Panc1 (cell line): ENCODE measurements around the gene LUC7L. TPM values are rescaled to one million over a fixed set of nuclear protein-coding genes. Genes with fewer than 3 reads are reported as not detected.

Source experiments
- ATAC-seq: fragments of 200-7000 bp; cut with Tn5 transposase; 2 replicates; pipeline ENCODE4 v1.9.1; 2020; ENCODE audit warnings: mild to moderate bottlenecking, moderate library complexity
- BruUV-seq: library from RNA; stranded (reverse); fragments of 400-500 nt; replicated peaks from 2 replicates; lab custom pipeline; 2021; lab: Mats Ljungman, UMichigan
- CTCF ChIA-PET: fragments of 300-600 bp; sonication (Branson Sonifier 250); formaldehyde crosslinking; loops from one replicate; lab custom pipeline; 2022; ENCODE audit warnings: antibody characterized with exemption; lab: Charles Lee
- POLR2A ChIA-PET: fragments of 300-600 bp; sonication (Branson Sonifier 250); formaldehyde crosslinking; loops from one replicate; lab custom pipeline; 2022; ENCODE audit warnings: antibody characterized with exemption; lab: Charles Lee
- DNase-seq: peaks from one replicate; pipeline ENCODE4 v3.0.0-alpha.2; 2010; ENCODE audit warnings: low read depth, low spot score
- H3K27ac ChIP-seq: 2 replicates; pipeline ENCODE4 v1.5.1; 2011; ENCODE audit warnings: mild to moderate bottlenecking, low read length, inconsistent platforms
- H3K27me3 ChIP-seq: fragments of 200-500 bp; sonication (Bioruptor generic); 2 replicates; pipeline ENCODE4 v1.6.0; 2014; ENCODE audit warnings: low read length, inconsistent platforms; ENCODE audit not compliant: control insufficient read depth, insufficient read depth
- H3K36me3 ChIP-seq: fragments of 200-500 bp; sonication (Bioruptor generic); 2 replicates; pipeline ENCODE4 v1.5.1; 2014; ENCODE audit warnings: inconsistent platforms, mild to moderate bottlenecking, low read length, moderate library complexity; ENCODE audit not compliant: control insufficient read depth, insufficient read depth
- H3K4me1 ChIP-seq: 2 replicates; pipeline ENCODE4 v1.5.1; 2011; ENCODE audit warnings: inconsistent platforms, mild to moderate bottlenecking, low read length, moderate library complexity; ENCODE audit not compliant: control insufficient read depth, insufficient read depth
- H3K4me3 ChIP-seq, 2 experiments: 2 replicates each; pipeline ENCODE4 v1.5.1; 2011 to 2012; ENCODE audit warnings: low read depth in 2 of 2, low read length in 2 of 2, mild to moderate bottlenecking in 2 of 2, inconsistent platforms in 1 of 2, moderate library complexity in 1 of 2
- H3K9me3 ChIP-seq: fragments of 200-500 bp; sonication (Bioruptor generic); 2 replicates; pipeline ENCODE4 v1.5.1; 2014; ENCODE audit warnings: low read depth, mild to moderate bottlenecking, inconsistent platforms, low read length, moderate library complexity; ENCODE audit not compliant: control insufficient read depth, insufficient read depth
- CTCF ChIP-seq: fragments of 450-650 bp; IDR thresholded peaks from 2 replicates; pipeline ENCODE4 v1.5.1; 2017; ENCODE audit warnings: mild to moderate bottlenecking
- POLR2AphosphoS5 ChIP-seq: IDR thresholded peaks from 2 replicates; pipeline ENCODE4 v1.6.1; 2012; ENCODE audit warnings: mild to moderate bottlenecking, low read depth, low read length, moderate library complexity
- SIN3A ChIP-seq: IDR thresholded peaks from 2 replicates; pipeline ENCODE4 v1.6.1; 2012; ENCODE audit warnings: low read depth, mild to moderate bottlenecking, low read length, moderate library complexity, borderline replicate concordance; ENCODE audit not compliant: insufficient read depth
- TCF7L2 ChIP-seq: IDR thresholded peaks from 2 replicates; pipeline ENCODE4 v1.6.1; 2011; ENCODE audit warnings: mild to moderate bottlenecking, low read depth, low read length, inconsistent platforms
- in situ Hi-C: cut with HindIII; loops from 2 replicates; pipeline ENCODE4 v1.10.0; 2016; ENCODE audit warnings: low sequenced_read_pairs, low pct_unique_long_range_greater_than_20kb
- intact Hi-C: fragments of 100-400 bp; cut with micrococcal nuclease; formaldehyde crosslinking; loops from one replicate; pipeline ENCODE4 v1.10.0; 2022; ENCODE audit not compliant: unreplicated experiment
- total RNA-seq: library from RNA; stranded (reverse); gene quantifications from one replicate; pipeline ENCODE4 v1.2.1, GENCODE V29; 2021; ENCODE audit not compliant: unreplicated experiment
- TF ChIP-seq, protein P1 (sequence below), 2 experiments: IDR thresholded peaks; 2 replicates each; pipeline ENCODE4 v1.6.1; 2011 to 2012; ENCODE audit warnings: low read depth in 2 of 2, control low read depth in 1 of 2, low read length in 1 of 2, mild to moderate bottlenecking in 1 of 2, moderate library complexity in 1 of 2; ENCODE audit not compliant: insufficient read depth in 1 of 2

Gene LUC7L
- total RNA-seq, 1 experiment from 2014 or later: 75.3 TPM

DNA sequence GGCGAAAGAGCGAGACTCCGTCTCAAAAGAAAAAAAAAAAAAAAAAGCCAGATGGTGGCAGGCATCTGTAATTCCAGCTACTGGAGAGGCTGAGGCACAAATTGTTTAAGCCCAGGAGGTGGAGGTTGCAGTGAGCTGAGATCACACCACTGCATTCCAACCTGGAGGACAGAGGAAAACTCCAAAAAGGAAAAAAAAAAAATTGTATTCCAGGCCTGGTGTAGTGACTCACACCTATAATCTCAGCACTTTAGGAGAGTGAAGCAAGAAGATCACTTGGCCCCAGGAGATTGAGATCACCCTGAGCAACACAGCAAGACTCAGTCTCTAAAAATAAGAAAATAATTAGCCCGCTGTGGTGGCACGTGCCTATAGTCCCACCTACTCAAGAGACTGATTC, 28.9 kb downstream of the LUC7L start:
- intact Hi-C loops: no loop called here

GRCh38 chr16:194516-194915, 34.7 kb downstream of the LUC7L start:
- ATAC-seq (no peak), DNase-seq (no peak)
- H3K27ac ChIP-seq: no peak overlapping the region
- in situ Hi-C loops (no loop called here), intact Hi-C loops (no loop called here)
- no TSS peak for BruUV-seq
- H3K36me3 ChIP-seq: peaks cover 31% of the 10 kb centered on the region
- H3K4me3 ChIP-seq: no peak overlapping the region
- POLR2A ChIA-PET: interaction anchor here (0.7 kb wide), 1 partner anchor 13 kb away, joined by 3 read pairs; no protein-coding TSS in a partner anchor
- CTCF ChIA-PET: no interaction called here
- no peaks in the 10 kb centered on the region for H3K4me1 ChIP-seq
- TF ChIP-seq POLR2AphosphoS5: no peak
- TF ChIP-seq SIN3A: no peak
- TF ChIP-seq, protein P1, sequence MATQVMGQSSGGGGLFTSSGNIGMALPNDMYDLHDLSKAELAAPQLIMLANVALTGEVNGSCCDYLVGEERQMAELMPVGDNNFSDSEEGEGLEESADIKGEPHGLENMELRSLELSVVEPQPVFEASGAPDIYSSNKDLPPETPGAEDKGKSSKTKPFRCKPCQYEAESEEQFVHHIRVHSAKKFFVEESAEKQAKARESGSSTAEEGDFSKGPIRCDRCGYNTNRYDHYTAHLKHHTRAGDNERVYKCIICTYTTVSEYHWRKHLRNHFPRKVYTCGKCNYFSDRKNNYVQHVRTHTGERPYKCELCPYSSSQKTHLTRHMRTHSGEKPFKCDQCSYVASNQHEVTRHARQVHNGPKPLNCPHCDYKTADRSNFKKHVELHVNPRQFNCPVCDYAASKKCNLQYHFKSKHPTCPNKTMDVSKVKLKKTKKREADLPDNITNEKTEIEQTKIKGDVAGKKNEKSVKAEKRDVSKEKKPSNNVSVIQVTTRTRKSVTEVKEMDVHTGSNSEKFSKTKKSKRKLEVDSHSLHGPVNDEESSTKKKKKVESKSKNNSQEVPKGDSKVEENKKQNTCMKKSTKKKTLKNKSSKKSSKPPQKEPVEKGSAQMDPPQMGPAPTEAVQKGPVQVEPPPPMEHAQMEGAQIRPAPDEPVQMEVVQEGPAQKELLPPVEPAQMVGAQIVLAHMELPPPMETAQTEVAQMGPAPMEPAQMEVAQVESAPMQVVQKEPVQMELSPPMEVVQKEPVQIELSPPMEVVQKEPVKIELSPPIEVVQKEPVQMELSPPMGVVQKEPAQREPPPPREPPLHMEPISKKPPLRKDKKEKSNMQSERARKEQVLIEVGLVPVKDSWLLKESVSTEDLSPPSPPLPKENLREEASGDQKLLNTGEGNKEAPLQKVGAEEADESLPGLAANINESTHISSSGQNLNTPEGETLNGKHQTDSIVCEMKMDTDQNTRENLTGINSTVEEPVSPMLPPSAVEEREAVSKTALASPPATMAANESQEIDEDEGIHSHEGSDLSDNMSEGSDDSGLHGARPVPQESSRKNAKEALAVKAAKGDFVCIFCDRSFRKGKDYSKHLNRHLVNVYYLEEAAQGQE (IDR thresholded peaks at IDR 0.05; ENCODE audit: insufficient read depth in 1 of 2, low read depth in 2 of 2, low read length in 1 of 2): no peak
- TF ChIP-seq TCF7L2: no peak
- no peak for TF ChIP-seq CTCF
- no peaks in the 10 kb centered on the region for H3K9me3 ChIP-seq
- no peaks in the 10 kb centered on the region for H3K27me3 ChIP-seq

More for the DNA sequence above, 28.9 kb downstream of the LUC7L start:
- ChIA-PET CTCF (no interaction called here), POLR2A (interaction anchor here (0.7 kb wide), 2 partner anchors 9 to 142 kb away, joined by 3 to 4 read pairs; no protein-coding TSS in a partner anchor)
- DNase-seq (no peak), ATAC-seq (0 out of 2 replicates have a peak, but pooled peaks have one; percentile 38)
- H3K4me3 ChIP-seq: no peak overlapping the region
- no peaks in the 10 kb centered on the region for H3K27me3 ChIP-seq
- H3K36me3 ChIP-seq: peaks cover 26% of the 10 kb centered on the region
- TF ChIP-seq TCF7L2: no peak
- TF ChIP-seq, protein P1 (IDR thresholded peaks at IDR 0.05; ENCODE audit: insufficient read depth in 1 of 2, low read depth in 2 of 2, low read length in 1 of 2): no peak
- TF ChIP-seq POLR2AphosphoS5: no peak
- TF ChIP-seq SIN3A: no peak
- no peak for TF ChIP-seq CTCF
- H3K4me1 ChIP-seq: no peaks in the 10 kb centered on the region
- H3K27ac ChIP-seq: no peak overlapping the region
- BruUV-seq: no TSS peak
- no peaks in the 10 kb centered on the region for H3K9me3 ChIP-seq
- in situ Hi-C loops: no loop called here
